GM23248 (cell line): Measurements from ENCODE around the gene AP2M1. TPM values are rescaled to one million over a fixed set of nuclear protein-coding genes. Genes with fewer than 3 reads are reported as not detected.

Source experiments
- DNase-seq: peaks from one replicate; pipeline ENCODE4 v3.0.0-alpha.2; 2015
- H2AFZ ChIP-seq: fragments of 200-600 bp; sonication (generic); 2 replicates; pipeline ENCODE4 v1.6.1; 2016; ENCODE audit warnings: antibody characterized with exemption
- H3F3A ChIP-seq: fragments of 200-600 bp; sonication (generic); 2 replicates; pipeline ENCODE4 v1.6.1; 2016; ENCODE audit warnings: mild to moderate bottlenecking, antibody characterized with exemption, mixed run types; ENCODE audit not compliant: insufficient read depth
- H3K27ac ChIP-seq: fragments of 200-600 bp; sonication (generic); 2 replicates; pipeline ENCODE4 v1.5.1; 2016; ENCODE audit warnings: mild to moderate bottlenecking
- H3K27me3 ChIP-seq: fragments of 200-600 bp; sonication (generic); replicated peaks from 2 replicates; pipeline ENCODE4 v1.6.1; 2016; ENCODE audit warnings: mild to moderate bottlenecking; ENCODE audit not compliant: insufficient read depth
- H3K36me3 ChIP-seq: fragments of 200-600 bp; sonication (generic); 2 replicates; pipeline ENCODE4 v1.6.1; 2016; ENCODE audit warnings: low read depth, mild to moderate bottlenecking
- H3K4me1 ChIP-seq: fragments of 200-600 bp; sonication (generic); 2 replicates; pipeline ENCODE4 v1.6.1; 2016; ENCODE audit warnings: mild to moderate bottlenecking; ENCODE audit not compliant: insufficient read depth
- H3K4me2 ChIP-seq: fragments of 200-600 bp; sonication (generic); one replicate; pipeline ENCODE4 v1.6.1; 2016; ENCODE audit warnings: mild to moderate bottlenecking; ENCODE audit not compliant: unreplicated experiment
- H3K4me3 ChIP-seq: fragments of 200-600 bp; sonication (generic); 2 replicates; pipeline ENCODE4 v1.5.1; 2016; ENCODE audit warnings: mild to moderate bottlenecking
- H3K79me2 ChIP-seq: fragments of 200-600 bp; sonication (generic); 2 replicates; pipeline ENCODE4 v1.6.1; 2016; ENCODE audit warnings: mild to moderate bottlenecking; ENCODE audit not compliant: insufficient read depth
- H3K9ac ChIP-seq: fragments of 200-600 bp; sonication (generic); 2 replicates; pipeline ENCODE4 v1.6.1; 2016; ENCODE audit warnings: mild to moderate bottlenecking
- H3K9me2 ChIP-seq: fragments of 200-600 bp; sonication (generic); 2 replicates; pipeline ENCODE4 v1.6.1; 2016; ENCODE audit warnings: mixed run types, mild to moderate bottlenecking, moderate library complexity; ENCODE audit not compliant: insufficient read depth
- H3K9me3 ChIP-seq: fragments of 200-600 bp; sonication (generic); one replicate; pipeline ENCODE4 v1.6.1; 2017; ENCODE audit warnings: low read depth
- H4K20me1 ChIP-seq: fragments of 200-600 bp; sonication (generic); 2 replicates; pipeline ENCODE4 v1.6.0; 2016; ENCODE audit not compliant: insufficient read depth
- EZH2 ChIP-seq: fragments of 200-600 bp; sonication (generic); IDR thresholded peaks from 2 replicates; pipeline ENCODE4 v1.6.1; 2018; ENCODE audit warnings: antibody characterized with exemption, mild to moderate bottlenecking; ENCODE audit not compliant: insufficient read depth, poor library complexity, severe bottlenecking
- EZH2phosphoT487 ChIP-seq: fragments of 200-600 bp; sonication (generic); IDR thresholded peaks from 2 replicates; pipeline ENCODE4 v1.6.1; 2018; ENCODE audit warnings: antibody characterized with exemption, moderate library complexity, mild to moderate bottlenecking, low read depth; ENCODE audit not compliant: insufficient read depth
- WGBS, 2 experiments: methylation state at CpG; one replicate each; pipeline ENCODE4 v1.1.6; 2015 to 2017; ENCODE audit warnings: low lambda C conversion rate in 2 of 2, low coverage in 1 of 2; ENCODE audit errors: missing lambda C conversion rate in 2 of 2; 5-methylcytosine and 5-hydroxymethylcytosine counted together
- in situ Hi-C: fragments of 300-500 bp; cut with MboI; formaldehyde crosslinking; loops from 2 replicates; pipeline ENCODE4 v1.15.0; 2020
- polyA plus RNA-seq: library from polyadenylated mRNA; unstranded; fragments of >200 nt; fragmentation: Nextera tagmentation; extraction: Ambion mirVana; gene quantifications from 2 replicates; pipeline ENCODE4 v1.2.1, GENCODE V29; 2016
- total RNA-seq: library from RNA; depleted of rRNA; stranded (reverse); fragments of >200 nt; shearing (Covaris generic); gene quantifications from 2 replicates; pipeline ENCODE4 v1.2.3, GENCODE V29; 2014

The AP2M1 gene
- total and polyA plus RNA-seq, 2 experiments from 2014 or later = 951 to 1,073 TPM

GRCh38 chr3:184140436-184140835 lies 34.2 kb upstream of the AP2M1 start:
- 82% methylated on average over 10 of the region's 10 CpGs for WGBS, 2 experiments
- H4K20me1 ChIP-seq = no peaks in the 10 kb centered on the region

DNA sequence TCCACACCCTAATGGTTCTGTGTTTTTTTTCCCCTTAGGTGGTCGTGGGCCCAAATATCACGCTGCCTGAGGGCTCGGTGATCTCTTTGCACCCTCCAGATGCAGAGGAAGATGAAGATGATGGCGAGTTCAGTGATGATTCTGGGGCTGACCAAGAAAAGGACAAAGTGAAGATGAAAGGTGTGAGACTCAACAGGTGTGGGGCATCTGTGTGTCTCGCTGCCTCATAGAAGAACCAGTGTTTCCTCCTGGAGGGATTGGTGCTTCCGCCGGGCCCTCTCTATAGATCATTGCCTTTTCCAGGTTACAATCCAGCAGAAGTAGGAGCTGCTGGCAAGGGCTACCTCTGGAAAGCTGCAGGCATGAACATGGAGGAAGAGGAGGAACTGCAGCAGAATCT lies 32.5 kb upstream of the AP2M1 start:
- no peak for DNase-seq
- Histone ChIP-seq H3K36me3 (peaks cover 24% of the 10 kb centered on the region; the same call in 1 of the 2 replicates), H3K9ac (no peak overlapping the region), H3K27me3 (no peaks in the 10 kb centered on the region), H3K9me3 (no peaks in the 10 kb centered on the region), H3K9me2 (no peaks in the 10 kb centered on the region), H3K79me2 (peaks cover 46% of the 10 kb centered on the region), H3K4me2 (no peak overlapping the region), H4K20me1 (no peaks in the 10 kb centered on the region), H2AFZ (no peak overlapping the region), H3K27ac (no peak overlapping the region), H3K4me1 (no peaks in the 10 kb centered on the region), H3F3A (no peaks in the 10 kb centered on the region), H3K4me3 (no peak overlapping the region)
- WGBS, 2 experiments = 91 to 95% methylated on average over 7 of the region's 7 CpGs
- TF ChIP-seq EZH2phosphoT487 (no peak), EZH2 (no peak)
- in situ Hi-C loops = no loop called here

More at GRCh38 chr3:184140436-184140835, 34.2 kb upstream of the AP2M1 start:
- Histone ChIP-seq H3K9ac (no peak overlapping the region), H2AFZ (no peak overlapping the region), H3F3A (no peaks in the 10 kb centered on the region), H3K79me2 (peaks cover 64% of the 10 kb centered on the region), H3K4me1 (peaks cover 11% of the 10 kb centered on the region), H3K9me2 (no peaks in the 10 kb centered on the region), H3K27ac (no peak overlapping the region), H3K36me3 (peaks cover 24% of the 10 kb centered on the region; the same call in 1 of the 2 replicates), H3K4me2 (no peak overlapping the region), H3K4me3 (no peak overlapping the region), H3K27me3 (no peaks in the 10 kb centered on the region), H3K9me3 (no peaks in the 10 kb centered on the region)
- no peak for TF ChIP-seq EZH2
- no peak for TF ChIP-seq EZH2phosphoT487
- DNase-seq = no peak
- in situ Hi-C loops = no loop called here

DNA sequence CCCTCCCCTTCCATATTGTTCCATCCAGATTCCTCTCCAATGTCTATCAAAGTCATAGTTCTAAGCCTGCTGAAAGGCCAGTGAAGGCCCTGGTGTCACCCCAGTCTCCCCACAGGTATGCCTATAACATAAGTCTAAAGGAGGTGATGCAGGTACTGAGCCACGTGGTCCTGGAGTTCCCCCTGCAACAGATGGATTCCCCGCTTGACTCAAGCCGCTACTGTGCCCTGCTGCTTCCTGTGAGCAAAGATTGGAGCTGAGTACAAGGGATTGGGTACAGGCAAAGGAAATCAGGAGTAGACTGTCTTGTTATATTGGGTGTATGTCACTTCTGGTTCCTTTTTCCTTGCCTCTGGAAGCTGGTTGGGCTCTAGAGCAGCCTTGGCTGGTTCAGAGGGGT lies 31.3 kb upstream of the AP2M1 start:
- no peak for DNase-seq
- no peak overlapping the region for H2AFZ ChIP-seq
- H3K9ac ChIP-seq = no peak overlapping the region
- H3K4me2 ChIP-seq = no peak overlapping the region
- no peaks in the 10 kb centered on the region for H3K27me3 ChIP-seq
- H4K20me1 ChIP-seq = no peaks in the 10 kb centered on the region
- no peaks in the 10 kb centered on the region for H3F3A ChIP-seq
- no peak overlapping the region for H3K4me3 ChIP-seq
- no peak overlapping the region for H3K27ac ChIP-seq
- WGBS, 2 experiments = 94 to 96% methylated on average over 3 of the region's 3 CpGs
- TF ChIP-seq EZH2phosphoT487 = no peak
- TF ChIP-seq EZH2 = no peak
- no peaks in the 10 kb centered on the region for H3K9me3 ChIP-seq
- H3K4me1 ChIP-seq = no peaks in the 10 kb centered on the region
- peaks cover 24% of the 10 kb centered on the region; the same call in 1 of the 2 replicates for H3K36me3 ChIP-seq
- H3K9me2 ChIP-seq = no peaks in the 10 kb centered on the region
- in situ Hi-C loops = no loop called here
- H3K79me2 ChIP-seq = peaks cover 35% of the 10 kb centered on the region

DNA sequence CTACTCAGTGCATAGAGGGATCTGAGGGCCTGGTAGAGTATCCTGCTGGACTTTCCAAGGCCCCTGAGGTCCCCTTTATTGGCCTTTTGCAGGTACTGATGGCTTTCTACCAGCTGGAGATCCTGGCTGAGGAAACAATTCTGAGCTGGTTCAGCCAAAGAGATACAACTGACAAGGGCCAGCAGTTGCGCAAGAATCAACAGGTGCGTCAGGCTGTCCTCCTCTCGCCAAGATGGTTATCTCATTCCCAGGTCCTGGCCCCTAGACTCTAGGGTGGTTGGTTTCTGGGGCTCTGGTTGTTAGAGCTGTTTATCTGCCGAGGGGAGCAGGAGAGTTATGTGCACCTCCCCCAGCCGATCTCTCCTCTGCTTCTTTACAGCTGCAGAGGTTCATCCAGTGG lies 30.1 kb upstream of the AP2M1 start:
- peaks cover 23% of the 10 kb centered on the region for H3K79me2 ChIP-seq
- no peak overlapping the region for H2AFZ ChIP-seq
- no peaks in the 10 kb centered on the region for H4K20me1 ChIP-seq
- H3K9me2 ChIP-seq = no peaks in the 10 kb centered on the region
- H3K4me1 ChIP-seq = no peaks in the 10 kb centered on the region
- WGBS, 2 experiments = 94% methylated on average over 5 of the region's 5 CpGs
- H3F3A ChIP-seq = no peaks in the 10 kb centered on the region
- in situ Hi-C loops = no loop called here
- H3K27ac ChIP-seq = no peak overlapping the region
- no peaks in the 10 kb centered on the region for H3K27me3 ChIP-seq
- H3K4me3 ChIP-seq = no peak overlapping the region
- no peaks in the 10 kb centered on the region for H3K9me3 ChIP-seq
- DNase-seq = no peak
- no peak overlapping the region for H3K9ac ChIP-seq
- H3K4me2 ChIP-seq = no peak overlapping the region
- TF ChIP-seq EZH2phosphoT487 (no peak), EZH2 (no peak)
- peaks cover 24% of the 10 kb centered on the region; the same call in 1 of the 2 replicates for H3K36me3 ChIP-seq

DNA sequence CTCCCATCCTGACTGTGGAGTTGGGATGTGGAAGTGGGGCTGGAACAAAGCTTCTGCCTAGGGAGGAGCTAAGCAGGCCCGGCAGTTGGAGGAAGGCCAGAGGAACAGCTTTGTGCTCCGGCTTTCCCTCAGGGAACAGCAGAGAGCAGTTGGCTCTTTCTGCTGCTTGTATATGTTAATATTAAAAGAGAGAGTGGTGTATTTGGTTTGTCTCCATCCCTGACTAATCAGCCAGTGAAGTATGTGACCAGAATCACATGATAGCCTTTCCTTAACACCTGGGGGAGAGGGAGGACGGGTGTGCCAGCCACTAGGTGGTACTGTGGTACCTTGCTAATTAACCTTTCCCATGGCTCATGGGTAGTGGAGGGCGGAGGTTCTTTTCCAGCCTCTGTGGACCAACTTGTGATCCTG lies 29.5 kb upstream of the AP2M1 start:
- Histone ChIP-seq H3K79me2 (peaks cover 17% of the 10 kb centered on the region), H3K4me2 (no peak overlapping the region), H3K27me3 (no peaks in the 10 kb centered on the region), H3K4me3 (no peak overlapping the region), H3F3A (no peaks in the 10 kb centered on the region), H4K20me1 (no peaks in the 10 kb centered on the region), H3K36me3 (peaks cover 24% of the 10 kb centered on the region; the same call in 1 of the 2 replicates), H3K27ac (no peak overlapping the region), H3K9me2 (no peaks in the 10 kb centered on the region), H3K4me1 (no peaks in the 10 kb centered on the region), H3K9ac (no peak overlapping the region), H2AFZ (no peak overlapping the region), H3K9me3 (no peaks in the 10 kb centered on the region)
- in situ Hi-C loops = no loop called here
- TF ChIP-seq EZH2phosphoT487 = no peak
- peak; percentile 39 for DNase-seq
- WGBS, 2 experiments = 52 to 62% methylated on average over 4 of the region's 4 CpGs
